Activated naive CD4-positive, alpha-beta T cell treated with Interleukin-2 at 50 U/mL for 16 hours (primary cell): Measurements from ENCODE around the gene ATP13A3.
A peak's percentile ranks its signal among the peaks of the same experiment; 100 is the strongest.

Source experiments
- DNase-seq: peaks from one replicate; pipeline ENCODE4 v3.0.0-alpha.2; 2020

ATP13A3 gene

DNA sequence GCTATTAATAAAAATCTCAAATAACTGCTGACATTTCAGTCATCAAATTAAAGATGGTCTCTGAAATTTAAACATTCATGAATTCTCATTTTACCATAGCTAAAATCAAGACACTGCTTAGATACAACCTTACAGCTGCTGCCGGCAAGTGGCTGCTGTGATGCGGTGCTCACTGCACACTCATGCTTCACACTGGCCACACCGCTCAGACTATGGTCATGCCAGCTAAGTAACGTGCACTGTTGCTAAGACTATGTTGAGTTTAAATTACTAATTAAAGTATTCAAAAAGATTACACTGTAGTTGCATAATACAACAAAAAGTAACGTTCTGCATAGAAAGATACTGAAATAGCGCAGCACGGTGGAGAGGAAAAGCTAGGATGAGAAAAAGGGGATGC is 12.1 kb downstream of the ATP13A3 start:
- no peak for DNase-seq

DNA sequence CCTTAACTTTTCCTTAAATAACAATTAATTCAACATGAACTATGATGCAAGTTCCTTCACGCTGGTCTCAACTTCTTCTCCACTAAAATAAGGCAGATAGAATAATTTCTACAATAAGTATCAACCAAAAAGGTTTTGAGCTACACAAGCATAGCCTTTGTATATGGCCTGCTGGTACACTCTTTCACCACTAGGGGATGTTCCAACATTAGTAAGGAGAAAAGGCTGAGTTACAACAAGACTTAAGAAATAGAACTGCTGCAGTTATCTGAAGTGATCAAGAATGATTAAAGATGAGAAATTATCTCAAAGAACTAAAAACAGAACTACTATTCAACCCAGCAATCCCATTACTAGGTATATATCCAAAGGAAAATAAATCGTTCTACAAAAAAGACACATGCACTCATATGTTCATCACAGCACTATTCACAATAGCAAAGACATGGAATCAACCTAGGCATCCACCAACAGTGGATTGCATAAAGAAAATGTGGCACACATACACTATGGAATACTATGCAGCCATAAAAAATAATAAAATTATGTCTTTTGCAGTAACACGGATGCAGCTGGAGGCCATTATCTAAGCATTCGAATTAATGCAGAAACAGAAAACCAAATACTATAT is 14.4 kb downstream of the ATP13A3 start:
- DNase-seq = no peak

GRCh38 chr3:194471863-194472262 is 14.9 kb downstream of the ATP13A3 start:
- no peak for DNase-seq

- no peak for DNase-seq
These were observed 16.2 kb downstream of the ATP13A3 start for GRCh38 chr3:194470615-194471014.

GRCh38 chr3:194469977-194470376 is 16.8 kb downstream of the ATP13A3 start:
- no peak for DNase-seq

GRCh38 chr3:194468086-194468485 is 18.7 kb downstream of the ATP13A3 start:
- no peak for DNase-seq

DNA sequence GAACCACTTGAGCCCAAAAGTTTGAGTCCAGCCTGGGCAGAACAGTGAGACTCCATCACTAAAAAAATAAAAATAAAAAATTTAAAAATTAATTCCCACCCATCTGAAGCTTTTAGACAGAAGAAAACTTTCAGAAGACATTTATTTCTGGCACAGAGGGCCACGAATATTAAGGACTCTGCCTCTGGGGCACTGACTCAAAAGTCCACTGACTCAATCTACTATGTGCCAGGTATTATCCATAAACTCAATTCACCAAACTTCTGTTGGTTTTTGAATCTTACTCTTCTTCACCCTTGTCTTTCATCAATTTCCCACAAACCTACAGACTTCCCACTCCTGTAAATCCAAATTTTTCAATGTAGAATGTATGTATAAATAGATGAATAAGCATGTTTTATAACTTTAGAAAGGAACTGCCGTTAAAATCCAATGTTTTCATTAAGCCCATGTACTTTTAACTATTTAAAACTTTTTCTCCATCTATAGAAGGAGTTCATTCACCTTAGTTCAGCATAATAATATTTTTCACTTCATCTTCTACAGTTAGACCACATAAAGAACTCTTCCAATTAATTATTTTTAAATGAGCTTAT is 19.9 kb downstream of the ATP13A3 start:
- no peak for DNase-seq

GRCh38 chr3:194465920-194466570 is 20.8 kb downstream of the ATP13A3 start:
- DNase-seq = no peak

GRCh38 chr3:194465246-194465645 is 21.6 kb downstream of the ATP13A3 start:
- DNase-seq = no peak

DNA sequence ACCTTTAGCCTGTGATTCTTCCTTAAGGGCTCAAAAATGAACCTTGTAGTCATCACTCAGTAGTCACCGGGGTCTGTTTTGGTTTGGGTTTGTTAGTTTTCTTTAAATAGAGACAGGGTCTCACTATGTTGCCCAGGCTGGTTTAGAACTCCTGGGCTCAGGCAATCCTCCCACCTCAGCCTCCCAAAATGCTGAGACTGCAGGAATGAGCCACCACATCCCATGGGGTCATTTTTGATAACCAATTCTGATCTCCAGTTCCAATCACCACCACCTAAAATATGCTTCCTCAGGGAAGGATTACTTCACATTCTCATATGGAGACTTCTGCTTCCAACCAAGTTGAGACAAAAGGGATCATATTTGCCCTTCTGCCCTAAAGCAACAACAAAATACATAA is 22.1 kb downstream of the ATP13A3 start:
- DNase-seq = no peak

GRCh38 chr3:194462936-194463335 is 23.9 kb downstream of the ATP13A3 start:
- no peak for DNase-seq

DNA sequence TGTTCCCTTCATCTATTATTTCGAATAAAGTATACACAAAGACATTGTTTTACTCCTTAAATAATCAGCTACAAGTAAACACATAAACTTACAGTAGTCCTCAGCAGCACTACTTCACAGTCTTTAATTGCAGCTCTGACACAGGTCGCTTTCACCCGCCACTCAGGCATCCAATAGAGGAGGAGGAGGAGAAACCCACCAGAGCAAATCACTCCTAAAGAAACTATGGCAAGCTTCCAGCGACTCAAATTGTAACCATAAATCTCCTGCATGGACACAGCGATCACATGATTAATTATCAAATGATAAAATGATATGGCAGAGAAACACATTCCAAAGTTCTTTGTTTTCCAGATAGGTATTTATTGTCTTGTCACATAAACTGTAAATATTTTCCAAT is 26.2 kb downstream of the ATP13A3 start:
- no peak for DNase-seq

DNA sequence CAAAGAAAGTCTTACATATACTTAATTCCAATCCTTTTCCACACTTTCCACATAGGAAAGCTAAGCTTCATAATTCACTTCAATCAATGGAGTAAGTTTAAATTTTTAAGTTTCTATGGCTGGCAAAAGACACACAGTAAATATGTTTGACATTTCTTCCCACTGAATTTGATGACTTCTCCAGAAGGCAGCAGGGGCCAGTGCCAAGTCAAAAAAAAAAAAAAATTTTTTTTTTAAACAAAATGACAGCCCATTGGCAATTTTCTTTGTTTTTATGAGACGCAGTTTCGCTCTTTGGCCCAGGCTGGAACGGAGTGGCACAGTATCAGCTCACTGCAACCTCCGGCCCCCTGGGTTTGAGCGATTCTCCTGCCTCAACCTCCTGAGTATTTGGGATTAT is 28.7 kb downstream of the ATP13A3 start:
- no peak for DNase-seq

GRCh38 chr3:194455481-194455880 is 31.3 kb downstream of the ATP13A3 start:
- no peak for DNase-seq

- DNase-seq = no peak
These were observed 36.5 kb downstream of the ATP13A3 start for GRCh38 chr3:194450341-194450740.

DNA sequence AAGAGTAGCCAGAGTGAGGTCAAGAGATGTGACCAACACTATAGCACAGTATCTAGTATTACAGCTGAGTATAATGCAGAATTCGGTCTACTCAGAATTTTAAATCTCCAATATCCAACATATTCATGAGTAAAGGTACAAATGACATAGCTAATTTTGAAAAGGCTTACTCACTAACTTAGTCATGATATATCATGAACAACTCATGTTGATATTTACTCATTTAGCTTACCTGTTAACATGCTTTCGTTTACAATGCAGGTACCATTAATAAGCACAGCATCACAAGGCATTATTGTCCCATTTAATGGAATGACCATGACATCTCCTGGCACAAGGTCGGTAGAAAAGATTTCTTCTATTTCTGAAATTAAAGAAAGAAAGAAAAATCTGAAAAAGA is 36.9 kb downstream of the ATP13A3 start:
- DNase-seq = no peak

- no peak for DNase-seq
These were observed 39.1 kb downstream of the ATP13A3 start for GRCh38 chr3:194447657-194448056.

DNA sequence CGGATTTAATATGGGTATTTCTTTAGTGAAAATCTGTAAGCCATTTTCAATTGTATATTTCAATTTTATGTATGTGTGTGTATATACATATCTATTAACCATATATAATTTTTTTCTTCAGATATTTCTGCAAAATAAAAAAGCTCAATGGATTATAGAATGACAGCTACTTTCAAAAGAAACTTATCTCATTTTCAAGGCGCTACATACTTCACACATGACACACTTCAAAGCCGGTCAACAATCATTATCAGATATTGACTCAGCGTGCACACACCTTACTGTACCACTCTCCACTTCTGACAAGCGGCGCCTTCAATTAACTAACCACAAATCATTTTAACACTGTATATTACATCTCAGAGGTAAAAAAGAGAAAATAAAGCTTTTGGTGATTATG is 39.6 kb downstream of the ATP13A3 start:
- DNase-seq = peak; percentile 7

DNA sequence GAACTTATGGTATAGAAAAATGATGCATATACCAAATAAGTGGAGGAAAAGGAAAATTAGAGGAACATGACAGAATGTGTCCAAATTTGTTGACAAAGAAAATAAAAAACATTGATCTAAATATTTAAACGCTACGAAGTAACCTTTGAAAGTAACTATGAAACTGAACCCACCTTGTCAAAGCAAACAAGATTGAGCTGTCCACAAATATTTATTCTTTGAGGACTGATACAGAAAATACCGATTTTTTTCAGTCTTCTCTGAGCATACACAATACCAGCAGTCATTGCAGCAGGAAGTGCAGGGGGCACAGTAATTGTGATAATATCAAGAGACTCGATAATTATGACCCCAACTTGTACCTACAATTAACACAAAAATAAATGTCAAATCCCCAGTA is 40.0 kb downstream of the ATP13A3 start:
- DNase-seq = no peak

GRCh38 chr3:194446172-194446571 is 40.6 kb downstream of the ATP13A3 start:
- no peak for DNase-seq

DNA sequence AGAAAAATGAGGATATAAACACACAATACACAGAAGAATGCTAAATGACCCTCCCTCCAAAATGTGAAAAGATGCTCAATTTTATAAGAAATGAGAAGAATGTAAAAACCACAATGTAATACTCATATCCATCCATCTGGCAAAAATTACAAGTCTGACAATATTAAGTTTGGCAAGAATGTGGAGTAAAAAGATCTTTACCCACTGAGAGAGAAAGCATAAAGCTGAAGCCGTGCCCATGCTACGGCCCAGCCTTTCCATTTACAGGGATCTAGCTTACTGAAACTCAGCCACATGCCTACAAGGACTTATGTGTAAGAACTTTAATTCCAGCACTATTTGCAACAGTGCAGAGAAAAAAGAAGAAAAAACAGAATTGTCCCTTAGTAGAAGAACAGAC is 42.9 kb downstream of the ATP13A3 start:
- DNase-seq = no peak

GRCh38 chr3:194440756-194441155 is 46.0 kb downstream of the ATP13A3 start:
- no peak for DNase-seq

- DNase-seq = no peak
These were observed 46.8 kb downstream of the ATP13A3 start for GRCh38 chr3:194439881-194440550.

- DNase-seq = no peak
These were observed 52.3 kb downstream of the ATP13A3 start for GRCh38 chr3:194434503-194434902.
